ENCODE measurements around the gene KCNK6.

GRCh38 chr19:38304352-38304865 lies 15.2 kb upstream of the KCNK6 start:
- TF ChIP-seq CTCF (IDR thresholded peaks at IDR 0.05) (no peak), POLR2AphosphoS5 (IDR thresholded peaks at IDR 0.05; ENCODE audit: insufficient read depth in 1 of 2, low read depth in 1 of 2) (no peak)
